D721Med (cell line): ENCODE results near the gene AGAP1.

ENCODE experiments used
- DNase-seq: peaks from one replicate; pipeline ENCODE4 v3.0.0; 2011; ENCODE audit warnings: low spot score; ENCODE audit not compliant: insufficient read length
- FAIRE-seq: peaks from 2 replicates; lab custom pipeline; 2011; peaks lifted over from hg19 to GRCh38; lab: Jason Lieb, UNC
- TF ChIP-seq, protein P1 (sequence below): IDR thresholded peaks from 2 replicates; pipeline ENCODE4 v1.5.1; 2012; ENCODE audit warnings: mild to moderate bottlenecking, control low read depth; ENCODE audit not compliant: insufficient read depth; ENCODE audit errors: missing control alignments

The AGAP1 gene

DNA sequence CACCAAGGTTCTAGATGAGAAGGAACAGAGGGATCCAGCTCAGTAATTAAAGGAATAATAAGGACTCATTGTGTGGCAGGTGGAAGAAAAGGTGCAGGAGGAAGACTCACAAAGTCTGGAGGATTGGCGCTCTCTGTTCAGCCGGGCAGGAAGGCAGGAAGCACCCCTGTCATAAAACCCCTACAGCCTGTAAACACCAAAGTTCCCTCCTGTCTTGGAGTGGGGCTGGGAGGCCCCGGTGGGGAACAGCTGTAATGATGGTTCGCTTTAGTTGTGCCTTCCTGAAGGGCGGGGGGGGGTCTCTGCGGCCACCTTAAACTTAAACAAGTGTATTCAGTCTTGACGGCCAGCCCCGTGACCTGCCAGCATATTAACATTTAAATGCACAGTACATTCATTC is 590.1 kb downstream of the AGAP1 start:
- TF ChIP-seq, protein P1, sequence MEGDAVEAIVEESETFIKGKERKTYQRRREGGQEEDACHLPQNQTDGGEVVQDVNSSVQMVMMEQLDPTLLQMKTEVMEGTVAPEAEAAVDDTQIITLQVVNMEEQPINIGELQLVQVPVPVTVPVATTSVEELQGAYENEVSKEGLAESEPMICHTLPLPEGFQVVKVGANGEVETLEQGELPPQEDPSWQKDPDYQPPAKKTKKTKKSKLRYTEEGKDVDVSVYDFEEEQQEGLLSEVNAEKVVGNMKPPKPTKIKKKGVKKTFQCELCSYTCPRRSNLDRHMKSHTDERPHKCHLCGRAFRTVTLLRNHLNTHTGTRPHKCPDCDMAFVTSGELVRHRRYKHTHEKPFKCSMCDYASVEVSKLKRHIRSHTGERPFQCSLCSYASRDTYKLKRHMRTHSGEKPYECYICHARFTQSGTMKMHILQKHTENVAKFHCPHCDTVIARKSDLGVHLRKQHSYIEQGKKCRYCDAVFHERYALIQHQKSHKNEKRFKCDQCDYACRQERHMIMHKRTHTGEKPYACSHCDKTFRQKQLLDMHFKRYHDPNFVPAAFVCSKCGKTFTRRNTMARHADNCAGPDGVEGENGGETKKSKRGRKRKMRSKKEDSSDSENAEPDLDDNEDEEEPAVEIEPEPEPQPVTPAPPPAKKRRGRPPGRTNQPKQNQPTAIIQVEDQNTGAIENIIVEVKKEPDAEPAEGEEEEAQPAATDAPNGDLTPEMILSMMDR, result no peak
- DNase-seq (no peak), FAIRE-seq (no peak)

DNA sequence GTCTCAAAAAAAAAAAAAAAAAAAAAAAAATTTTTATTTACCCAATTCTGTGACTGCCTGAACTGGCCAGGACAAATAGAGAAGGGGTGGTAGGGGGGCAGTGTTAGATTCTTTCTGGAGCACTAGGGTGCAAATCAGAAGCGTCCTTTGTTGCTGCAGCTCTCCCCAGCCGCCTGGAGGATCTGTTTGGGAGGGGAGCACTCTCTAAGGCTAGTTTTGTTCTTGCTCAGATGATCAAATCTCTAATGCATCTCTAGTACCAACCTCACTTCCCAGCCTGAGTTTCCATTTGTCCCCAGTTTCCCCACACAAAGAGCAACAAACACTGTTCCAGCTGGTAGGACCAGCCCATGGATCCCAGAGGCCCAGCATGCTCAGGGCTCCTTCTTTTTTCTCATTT is 591.4 kb downstream of the AGAP1 start:
- DNase-seq, result no peak
- TF ChIP-seq, protein P1, result no peak
- no peak for FAIRE-seq

GRCh38 chr2:236085647-236086046 is 591.8 kb downstream of the AGAP1 start:
- DNase-seq (no peak), FAIRE-seq (no peak)
- TF ChIP-seq, protein P1, result no peak

- FAIRE-seq, result no peak
- DNase-seq, result no peak
- TF ChIP-seq, protein P1, result no peak
Observed at GRCh38 chr2:236086403-236086970, 592.6 kb downstream of the AGAP1 start.

- DNase-seq, result no peak
- no peak for FAIRE-seq
- TF ChIP-seq, protein P1, result no peak
Observed at GRCh38 chr2:236086971-236087465, 593.2 kb downstream of the AGAP1 start.

DNA sequence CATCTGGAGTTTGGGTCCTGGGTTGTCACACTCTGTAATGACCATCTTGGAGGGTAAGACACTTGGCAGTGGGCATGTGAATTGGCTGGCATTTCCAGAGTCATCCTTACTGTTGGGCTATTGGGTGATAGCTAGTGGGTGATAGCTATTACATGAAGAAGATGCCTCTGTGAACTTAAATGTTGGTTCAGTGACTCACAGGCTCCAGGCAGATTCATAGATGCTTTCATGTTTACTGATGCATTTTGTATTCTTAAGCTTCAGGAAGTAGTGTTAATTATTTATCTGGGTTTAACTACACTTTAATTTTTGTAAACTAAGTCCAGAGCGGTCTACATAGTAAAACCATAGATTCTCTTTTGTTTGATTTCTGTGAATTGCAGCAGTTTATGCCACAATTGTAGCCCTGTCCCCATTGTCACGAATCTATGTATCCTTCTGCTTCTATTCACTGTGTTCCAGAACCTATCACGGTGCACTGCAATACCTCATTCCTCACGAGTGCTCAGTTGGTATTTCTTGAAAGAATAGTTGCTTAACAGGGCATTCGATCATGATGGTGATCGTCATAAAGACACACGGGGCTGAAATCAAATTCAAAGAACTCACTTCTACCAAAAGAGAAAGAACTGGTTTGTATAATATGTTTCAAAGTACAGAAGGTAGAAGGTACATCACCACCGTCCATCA is 594.7 kb downstream of the AGAP1 start:
- DNase-seq, result no peak
- FAIRE-seq, result no peak
- TF ChIP-seq, protein P1, result no peak
